HTR-8/SVneo (cell line): Measurements from ENCODE around the gene MTHFD2.
"Not testable (repeated sequence)": the region's sequence is repeated elsewhere in the genome, so short reads cannot be mapped to it uniquely, and the experiment has no call there.

Source experiments
- DNase-seq: peaks from one replicate; pipeline ENCODE4 v3.0.0; 2011; ENCODE audit warnings: low spot score, mixed read lengths; ENCODE audit not compliant: insufficient read length
- FAIRE-seq: peaks from 2 replicates; lab custom pipeline; 2011; peaks lifted over from hg19 to GRCh38; lab: Jason Lieb, UNC

MTHFD2 gene

GRCh38 chr2:74191596-74192380 is 6.6 kb upstream of the MTHFD2 start:
- FAIRE-seq: no peak

GRCh38 chr2:74194799-74195198 is 3.6 kb upstream of the MTHFD2 start:
- FAIRE-seq (no peak), DNase-seq (no peak)

More at GRCh38 chr2:74191596-74192380, 6.6 kb upstream of the MTHFD2 start:
- no peak for DNase-seq

- no peak for FAIRE-seq
- DNase-seq: no peak
These were observed 1.4 kb upstream of the MTHFD2 start for GRCh38 chr2:74197049-74197448.

- DNase-seq: no peak
- no peak for FAIRE-seq
These were observed 373 bp upstream of the MTHFD2 start for GRCh38 chr2:74198023-74198460.

GRCh38 chr2:74199275-74199701 is 873 bp downstream of the MTHFD2 start:
- DNase-seq (peak; percentile 84), FAIRE-seq (no peak)

GRCh38 chr2:74199871-74200305 is 1.5 kb downstream of the MTHFD2 start:
- DNase-seq: no peak

GRCh38 chr2:74201196-74201595 is 2.8 kb downstream of the MTHFD2 start:
- FAIRE-seq (no peak), DNase-seq (no peak)

More at GRCh38 chr2:74199871-74200305, 1.5 kb downstream of the MTHFD2 start:
- no peak for FAIRE-seq

GRCh38 chr2:74201596-74201995 is 3.2 kb downstream of the MTHFD2 start:
- FAIRE-seq (no peak), DNase-seq (no peak)

GRCh38 chr2:74204436-74204835 is 6.0 kb downstream of the MTHFD2 start:
- DNase-seq: no peak
- FAIRE-seq: no peak

- FAIRE-seq: no peak
These were observed 6.7 kb downstream of the MTHFD2 start for GRCh38 chr2:74205113-74205512.

GRCh38 chr2:74205596-74205995 is 7.2 kb downstream of the MTHFD2 start:
- FAIRE-seq: no peak
- DNase-seq: no peak

More at GRCh38 chr2:74205113-74205512, 6.7 kb downstream of the MTHFD2 start:
- no peak for DNase-seq

GRCh38 chr2:74206180-74206688 is 7.8 kb downstream of the MTHFD2 start:
- no peak for FAIRE-seq
- DNase-seq: peak; percentile 64

GRCh38 chr2:74212702-74213410 is 14.4 kb downstream of the MTHFD2 start:
- no peak for DNase-seq
- no peak for FAIRE-seq

GRCh38 chr2:74215771-74216170 is 17.4 kb downstream of the MTHFD2 start:
- not testable (repeated sequence) for FAIRE-seq, DNase-seq

- DNase-seq (no peak), FAIRE-seq (no peak)
These were observed 18.2 kb downstream of the MTHFD2 start for GRCh38 chr2:74216642-74217041.

- no peak for FAIRE-seq
- no peak for DNase-seq
These were observed 21.6 kb downstream of the MTHFD2 start for GRCh38 chr2:74219846-74220486.

GRCh38 chr2:74221091-74221490 is 22.7 kb downstream of the MTHFD2 start:
- DNase-seq (no peak), FAIRE-seq (no peak)

- FAIRE-seq: no peak
These were observed 23.3 kb downstream of the MTHFD2 start for GRCh38 chr2:74221604-74222299.

GRCh38 chr2:74222300-74222650 is 23.9 kb downstream of the MTHFD2 start:
- DNase-seq: no peak
- FAIRE-seq: no peak

More at GRCh38 chr2:74221604-74222299, 23.3 kb downstream of the MTHFD2 start:
- DNase-seq: no peak
